K562 (cell line): Measurements from ENCODE around the gene BACE1. TPM values are rescaled to one million over a fixed set of nuclear protein-coding genes. Genes with fewer than 3 reads are reported as not detected.

Source experiments
- ATAC-seq: fragments of 200-7000 bp; cut with Tn5 transposase; 3 replicates; pipeline ENCODE4 v1.9.1; 2020; ENCODE audit warnings: moderate library complexity
- BruUV-seq: library from RNA; stranded (reverse); fragments of 400-500 nt; replicated peaks from 2 replicates; lab custom pipeline; 2021; lab: Mats Ljungman, UMichigan
- CTCF ChIA-PET: fragments of 300-600 bp; formaldehyde crosslinking; extraction: SDS; loops from one replicate; lab custom pipeline; 2021; ENCODE audit warnings: low intra/inter-chr PET ratio; lab: Yijun Ruan, JAX
- POLR2A ChIA-PET: fragments of 300-600, 350-650 bp; sonication (Branson Sonifier 250); formaldehyde crosslinking; extraction: SDS; loops from one replicate; lab custom pipeline; 2021; ENCODE audit warnings: antibody characterized with exemption, inconsistent platforms; lab: Yijun Ruan, JAX
- DNase-seq, 4 experiments: peaks; one replicate each; pipeline versions ENCODE4 v3.0.0 to v3.0.0-alpha.2; 2011 to 2018; ENCODE audit warnings: low spot score in 3 of 4, mixed read lengths in 3 of 4; ENCODE audit errors: extremely low read depth in 1 of 4
- FAIRE-seq: peaks from 2 replicates; lab custom pipeline; 2011; peaks lifted over from hg19 to GRCh38; lab: Jason Lieb, UNC
- H2AFZ ChIP-seq: 2 replicates; pipeline ENCODE4 v1.6.0; 2011; ENCODE audit warnings: low read depth, low read length, control low read depth, inconsistent platforms
- H3K27ac ChIP-seq: fragments of 200-600 bp; 3 replicates; pipeline ENCODE4 v1.8.0; 2011; ENCODE audit warnings: low read depth, mild to moderate bottlenecking, control low read depth, inconsistent platforms, low read length, moderate library complexity, mixed read lengths; ENCODE audit errors: extremely low read depth
- H3K27me3 ChIP-seq, 2 experiments: fragments of 300-600 bp in 1 of 2; 2 replicates in 1 of 2; 3 replicates in 1 of 2; pipeline versions ENCODE4 v1.6.0 to v1.8.0; 2011; ENCODE audit warnings: inconsistent platforms in 2 of 2, low read length in 2 of 2, mild to moderate bottlenecking in 1 of 2, mixed read lengths in 1 of 2, moderate library complexity in 1 of 2; ENCODE audit not compliant: control insufficient read depth in 2 of 2, insufficient read depth in 2 of 2
- H3K36me3 ChIP-seq: fragments of 300-600 bp; 3 replicates; pipeline ENCODE4 v1.8.0; 2011; ENCODE audit warnings: mild to moderate bottlenecking, low read length, inconsistent platforms; ENCODE audit not compliant: control insufficient read depth, insufficient read depth
- H3K4me1 ChIP-seq, 2 experiments: fragments of 200-600 bp in 1 of 2; replicated peaks in 1 of 2; 2 replicates in 1 of 2; 3 replicates in 1 of 2; pipeline versions ENCODE4 v1.5.1 to v1.8.0; 2011; ENCODE audit warnings: inconsistent platforms in 2 of 2, low read length in 2 of 2, mild to moderate bottlenecking in 1 of 2, mixed read lengths in 1 of 2, moderate library complexity in 1 of 2; ENCODE audit not compliant: control insufficient read depth in 2 of 2, insufficient read depth in 2 of 2
- H3K4me2 ChIP-seq: 2 replicates; pipeline ENCODE4 v1.6.1; 2011; ENCODE audit warnings: low read length, control low read depth, inconsistent platforms, mixed read lengths; ENCODE audit not compliant: insufficient read depth
- H3K4me3 ChIP-seq: fragments of 200-600 bp; sonication (generic), shearing (Covaris generic); 2 replicates; pipeline ENCODE4 v1.5.1; 2016; ENCODE audit warnings: control low read depth, inconsistent platforms
- H3K79me2 ChIP-seq: fragments of 200-600 bp; 3 replicates; pipeline ENCODE4 v1.8.0; 2011; ENCODE audit warnings: low read length, inconsistent platforms; ENCODE audit not compliant: control insufficient read depth, insufficient read depth
- H3K9ac ChIP-seq, 2 experiments: 2 replicates each; pipeline versions ENCODE4 v1.6.0 to v1.6.1; 2011; ENCODE audit warnings: low read depth in 2 of 2, low read length in 2 of 2, control low read depth in 1 of 2, inconsistent platforms in 1 of 2, mild to moderate bottlenecking in 1 of 2, mixed read lengths in 1 of 2; ENCODE audit not compliant: insufficient read depth in 1 of 2
- H3K9me1 ChIP-seq: one replicate; pipeline ENCODE4 v1.6.0; 2011; ENCODE audit warnings: inconsistent platforms, mild to moderate bottlenecking, low read length, moderate library complexity; ENCODE audit not compliant: control insufficient read depth, insufficient read depth
- H3K9me3 ChIP-seq: replicated peaks from 2 replicates; pipeline ENCODE4 v1.5.1; 2011; ENCODE audit warnings: low read depth, low read length, inconsistent platforms; ENCODE audit not compliant: control insufficient read depth, insufficient read depth
- H4K20me1 ChIP-seq: replicated peaks from 2 replicates; pipeline ENCODE4 v1.6.1; 2011; ENCODE audit warnings: low read length, inconsistent platforms, mixed read lengths; ENCODE audit not compliant: control insufficient read depth, insufficient read depth
- ATF6 ChIP-seq: sonication (generic); formaldehyde crosslinking; IDR thresholded peaks from 2 replicates; pipeline ENCODE4 v1.4.0; 2020; ENCODE audit warnings: mild to moderate bottlenecking, missing genetic modification reagents
- BRD4 ChIP-seq: fragments of 200-600 bp; sonication (generic); IDR thresholded peaks from 2 replicates; pipeline ENCODE4 v1.6.1; 2017; ENCODE audit warnings: inconsistent platforms
- CBX5 ChIP-seq: IDR thresholded peaks from 2 replicates; pipeline ENCODE4 v1.6.1; 2014; ENCODE audit warnings: low read depth, borderline replicate concordance
- DNMT1 ChIP-seq: fragments of 450-650 bp; IDR thresholded peaks from 2 replicates; pipeline ENCODE4 v1.6.1; 2016; ENCODE audit warnings: antibody characterized with exemption, mild to moderate bottlenecking
- EGR1 ChIP-seq: fragments of 450-650 bp; conservative IDR thresholded peaks from 2 replicates; pipeline ENCODE4 v1.6.1; 2017; ENCODE audit warnings: mild to moderate bottlenecking
- GABPA ChIP-seq: fragments of 200-800 bp; sonication (Bioruptor generic); conservative IDR thresholded peaks from 2 replicates; pipeline ENCODE4 v1.6.1; 2016; ENCODE audit warnings: low read depth, missing genetic modification characterization, missing compliant biosample characterization
- JUN ChIP-seq, 2 experiments: sonication (generic) in 1 of 2; formaldehyde crosslinking in 1 of 2; IDR thresholded peaks; 2 replicates each; pipeline versions ENCODE4 v1.6.1 to v1.8.0; 2012 to 2022; ENCODE audit warnings: borderline replicate concordance in 2 of 2, mild to moderate bottlenecking in 2 of 2, improper control_type of control experiment in 1 of 2, low read depth in 1 of 2, low read length in 1 of 2, missing genetic modification reagents in 1 of 2
- KAT8 ChIP-seq: fragments of 450-650 bp; IDR thresholded peaks from 2 replicates; pipeline ENCODE4 v1.6.1; 2016; ENCODE audit warnings: low read depth, mild to moderate bottlenecking
- KLF1 ChIP-seq: fragments of 450-650 bp; IDR thresholded peaks from 2 replicates; pipeline ENCODE4 v1.6.1; 2016; ENCODE audit warnings: missing genetic modification characterization, missing compliant biosample characterization
- NR2C1 ChIP-seq, 2 experiments: fragments of 450-650 bp; IDR thresholded peaks; 2 replicates each; pipeline ENCODE4 v1.6.1; 2017; ENCODE audit warnings: mild to moderate bottlenecking in 2 of 2, antibody characterized with exemption in 1 of 2, inconsistent platforms in 1 of 2, missing compliant biosample characterization in 1 of 2, missing genetic modification characterization in 1 of 2
- RBM22 ChIP-seq: fragments of 200-400 bp; formaldehyde crosslinking; IDR thresholded peaks from 2 replicates; pipeline ENCODE4 v1.6.1; 2018; ENCODE audit warnings: low read length, low read depth; ENCODE audit not compliant: poor library complexity, severe bottlenecking
- TAF15 ChIP-seq: fragments of 200-400 bp; formaldehyde crosslinking; IDR thresholded peaks from 2 replicates; pipeline ENCODE4 v1.6.1; 2017; ENCODE audit warnings: mild to moderate bottlenecking, low read depth, low read length, moderate library complexity
- TEAD1 ChIP-seq, 2 experiments: fragments of 450-650 bp in 1 of 2; sonication (generic) in 1 of 2; formaldehyde crosslinking; IDR thresholded peaks; 2 replicates each; pipeline versions ENCODE4 v1.4.0 to v1.8.0; 2020 to 2022; ENCODE audit warnings: mild to moderate bottlenecking in 2 of 2, missing genetic modification reagents in 1 of 2
- ZNF140 ChIP-seq: fragments of 250-450 bp; sonication (Bioruptor Pico); IDR thresholded peaks from 2 replicates; pipeline ENCODE4 v1.8.0; 2021; ENCODE audit warnings: moderate library complexity, mild to moderate bottlenecking, inconsistent platforms
- ZNF282 ChIP-seq: sonication (generic); formaldehyde crosslinking; IDR thresholded peaks from 2 replicates; pipeline ENCODE4 v1.8.1; 2023; ENCODE audit warnings: missing genetic modification reagents
- ZNF764 ChIP-seq: fragments of 250-450 bp; sonication (Bioruptor Pico); IDR thresholded peaks from 2 replicates; pipeline ENCODE4 v1.4.0; 2020; ENCODE audit warnings: low read depth, mild to moderate bottlenecking, moderate library complexity
- whole genome bisulfite sequencing: fragments of 100-300 bp; shearing (Covaris generic); methylation state at CpG from one replicate; pipeline ENCODE4 v1.1.6; 2016; ENCODE audit warnings: low coverage, mixed read lengths; ENCODE audit not compliant: insufficient coverage; ENCODE audit errors: missing lambda C conversion rate; 5-methylcytosine and 5-hydroxymethylcytosine counted together
- in situ Hi-C: fragments of 300-500 bp; cut with MboI; formaldehyde crosslinking; loops from 4 replicates; pipeline ENCODE4 v1.15.0; 2018; ENCODE audit warnings: inconsistent platforms, mixed read lengths
- intact Hi-C: fragments of 100-400 bp; cut with micrococcal nuclease; formaldehyde crosslinking; loops from 2 replicates; pipeline ENCODE4 v1.14.2; 2022
- polyA plus RNA-seq, 8 experiments: library from polyadenylated mRNA; depleted of rRNA in 4 of 8; stranded (reverse) in 5 of 8; unstranded in 3 of 8; fragments of >200 nt; fragmentation: Nextera tagmentation in 2 of 8; fragmentation: Illumina TruSeq in 1 of 8; extraction: Ambion mirVana in 2 of 8; extraction: Trizol in 1 of 8; gene quantifications; 2 replicates each; pipeline versions ENCODE4 v1.2.1 to v1.2.3, GENCODE V29; 2011 to 2014; ENCODE audit warnings: inconsistent platforms in 1 of 8, missing spikeins in 1 of 8
- total RNA-seq, 7 experiments: library from RNA; depleted of rRNA in 6 of 7; stranded (reverse); fragments of >200 nt in 6 of 7; fragmentation: Illumina TruSeq in 2 of 7; extraction: Trizol in 2 of 7; gene quantifications; 2 replicates each; pipeline versions ENCODE4 v1.2.1 to v1.2.3, GENCODE V29; 2011 to 2021; ENCODE audit warnings: low replicate concordance in 1 of 7
- TF ChIP-seq, protein P1 (sequence below), 2 experiments: fragments of 450-650 bp; conservative IDR thresholded peaks; 2 replicates each; pipeline ENCODE4 v1.6.1; 2017; ENCODE audit warnings: mild to moderate bottlenecking in 2 of 2, moderate library complexity in 2 of 2
- TF ChIP-seq, protein P2 (sequence below): sonication (generic); formaldehyde crosslinking; IDR thresholded peaks from 2 replicates; pipeline ENCODE4 v1.8.0; 2022; ENCODE audit warnings: missing genetic modification reagents, mild to moderate bottlenecking, moderate library complexity, borderline replicate concordance

BACE1 gene
- total and polyA plus RNA-seq, 9 of the 15 experiments (the other 6 are each of a cell fraction or from before 2014, with no cell fraction given), result 0.01 to 0.25 (median 0.16) TPM; not detected in 5

DNA sequence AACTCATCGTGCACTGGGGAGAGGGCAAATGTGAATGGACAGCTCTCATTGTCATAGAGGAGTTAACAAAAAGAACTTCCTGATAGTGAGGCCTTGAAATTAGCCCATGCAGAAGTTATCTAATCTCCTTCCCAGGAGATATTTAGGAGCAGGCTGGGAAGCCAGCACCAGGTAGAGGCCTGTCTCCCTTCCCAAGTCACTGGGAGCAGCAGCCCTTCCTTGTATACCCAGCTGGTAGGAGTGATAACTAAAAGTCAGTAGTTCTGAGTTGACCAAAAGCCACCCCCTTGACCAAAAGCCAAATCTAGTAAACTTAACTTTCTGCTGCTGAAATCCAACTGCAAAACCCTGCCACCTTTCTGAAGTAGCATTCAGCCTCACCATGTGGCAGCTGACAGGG lies 26.3 kb downstream of the BACE1 start:
- DNase-seq, result no peak
- no peaks in the 10 kb centered on the region for H3K9me3 ChIP-seq
- ATAC-seq, result no peak
- FAIRE-seq, result no peak
- CTCF ChIA-PET, result no interaction called here
- no peaks in the 10 kb centered on the region for H3K4me1 ChIP-seq
- no peaks in the 10 kb centered on the region for H3K79me2 ChIP-seq
- no peak overlapping the region for H3K4me2 ChIP-seq
- H3K36me3 ChIP-seq, result peaks cover 27% of the 10 kb centered on the region
- no peak overlapping the region for H3K9ac ChIP-seq
- no peak overlapping the region for H2AFZ ChIP-seq
- WGBS, result 80% methylated on average over 1 of the region's 1 CpG
- no peak overlapping the region for H3K27ac ChIP-seq
- no peaks in the 10 kb centered on the region for H3K27me3 ChIP-seq
- BruUV-seq, result no TSS peak
- POLR2A ChIA-PET, result interaction anchor here (1.1 kb wide), 1 partner anchor 19 kb away, joined by 3 read pairs; no protein-coding TSS in a partner anchor
- in situ Hi-C loops, result no loop called here
- no peak overlapping the region for H3K4me3 ChIP-seq
- H4K20me1 ChIP-seq, result peaks cover 3% of the 10 kb centered on the region; the same call in 1 of the 2 replicates
- TF ChIP-seq RBM22 (no peak), BRD4 (no peak), DNMT1 (no peak), NR2C1 (IDR thresholded peaks at IDR 0.05) (no peak), NR2C1 (tag; IDR thresholded peaks at IDR 0.05) (no peak), TEAD1 (CRISPR knock-in tag; IDR thresholded peaks at IDR 0.05) (no peak), JUN (IDR thresholded peaks at IDR 0.05; ENCODE audit: borderline replicate concordance, low read depth, low read length) (no peak), JUN (CRISPR knock-in tag; IDR thresholded peaks at IDR 0.05; ENCODE audit: borderline replicate concordance) (no peak), ZNF764 (CRISPR knock-in tag) (no peak), CBX5 (no peak), TAF15 (no peak), ATF6 (CRISPR knock-in tag) (no peak), KAT8 (no peak), GABPA (tag) (no peak), KLF1 (no peak), EGR1 (no peak), ZNF282 (CRISPR knock-in tag) (no peak), ZNF140 (CRISPR knock-in tag) (no peak)
- TF ChIP-seq, protein P1, sequence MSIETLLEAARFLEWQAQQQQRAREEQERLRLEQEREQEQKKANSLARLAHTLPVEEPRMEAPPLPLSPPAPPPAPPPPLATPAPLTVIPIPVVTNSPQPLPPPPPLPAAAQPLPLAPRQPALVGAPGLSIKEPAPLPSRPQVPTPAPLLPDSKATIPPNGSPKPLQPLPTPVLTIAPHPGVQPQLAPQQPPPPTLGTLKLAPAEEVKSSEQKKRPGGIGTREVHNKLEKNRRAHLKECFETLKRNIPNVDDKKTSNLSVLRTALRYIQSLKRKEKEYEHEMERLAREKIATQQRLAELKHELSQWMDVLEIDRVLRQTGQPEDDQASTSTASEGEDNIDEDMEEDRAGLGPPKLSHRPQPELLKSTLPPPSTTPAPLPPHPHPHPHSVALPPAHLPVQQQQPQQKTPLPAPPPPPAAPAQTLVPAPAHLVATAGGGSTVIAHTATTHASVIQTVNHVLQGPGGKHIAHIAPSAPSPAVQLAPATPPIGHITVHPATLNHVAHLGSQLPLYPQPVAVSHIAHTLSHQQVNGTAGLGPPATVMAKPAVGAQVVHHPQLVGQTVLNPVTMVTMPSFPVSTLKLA (conservative IDR thresholded peaks at IDR 0.05), result no peak
- TF ChIP-seq, protein P2, sequence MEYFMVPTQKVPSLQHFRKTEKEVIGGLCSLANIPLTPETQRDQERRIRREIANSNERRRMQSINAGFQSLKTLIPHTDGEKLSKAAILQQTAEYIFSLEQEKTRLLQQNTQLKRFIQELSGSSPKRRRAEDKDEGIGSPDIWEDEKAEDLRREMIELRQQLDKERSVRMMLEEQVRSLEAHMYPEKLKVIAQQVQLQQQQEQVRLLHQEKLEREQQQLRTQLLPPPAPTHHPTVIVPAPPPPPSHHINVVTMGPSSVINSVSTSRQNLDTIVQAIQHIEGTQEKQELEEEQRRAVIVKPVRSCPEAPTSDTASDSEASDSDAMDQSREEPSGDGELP (CRISPR knock-in tag), result no peak
- intact Hi-C loops, result no loop called here
- no peaks in the 10 kb centered on the region for H3K9me1 ChIP-seq
